ENCODE results near the gene CD53.

- no peak for TF ChIP-seq CTCF (IDR thresholded peaks at IDR 0.05; ENCODE audit: low read length)
- TF ChIP-seq EZH2 (IDR thresholded peaks at IDR 0.05; ENCODE audit: borderline replicate concordance, low read length): no peak
Measured at GRCh38 chr1:110888641-110889040, 15.7 kb downstream of the CD53 start.
